ENCODE results near the gene FABP1.

FABP1 gene

DNA sequence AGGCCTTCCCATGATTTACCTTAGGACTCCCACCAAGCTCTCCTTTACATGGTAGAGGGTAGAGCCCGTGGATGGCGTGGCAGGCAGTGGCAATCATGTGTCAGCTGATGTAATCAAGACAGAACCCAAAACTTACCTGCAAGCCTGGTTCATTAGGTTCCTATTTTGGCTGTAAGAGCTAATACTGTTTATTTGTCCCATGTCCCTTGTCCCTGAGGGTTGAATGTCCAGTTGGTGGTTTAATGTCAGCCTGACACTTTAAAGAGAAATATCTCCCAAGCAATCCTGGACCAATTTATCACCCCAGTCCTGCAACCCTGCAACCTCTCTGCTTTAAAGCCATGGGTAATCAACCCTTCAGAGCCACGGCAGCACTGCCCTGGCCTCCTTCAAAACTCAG is 6.0 kb upstream of the FABP1 start:
- DNase-seq: no peak

DNA sequence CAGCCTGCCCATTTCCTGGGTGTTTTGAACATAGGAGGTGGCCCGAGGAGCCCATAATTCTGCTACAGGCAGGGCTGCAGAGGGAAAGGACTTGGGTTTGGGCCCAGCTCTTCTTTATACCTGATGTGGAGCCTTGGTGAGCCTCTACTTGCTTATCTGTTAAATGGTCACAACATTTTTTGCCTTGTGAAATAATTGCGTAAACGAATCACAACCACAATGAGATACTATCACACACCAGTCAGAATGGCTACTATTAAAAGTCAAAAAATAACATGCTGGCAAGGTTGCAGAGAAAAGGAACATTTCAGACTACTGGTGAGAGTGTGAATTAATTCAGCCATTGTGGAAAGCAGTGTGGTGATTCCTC is 4.1 kb upstream of the FABP1 start:
- DNase-seq: no peak

DNA sequence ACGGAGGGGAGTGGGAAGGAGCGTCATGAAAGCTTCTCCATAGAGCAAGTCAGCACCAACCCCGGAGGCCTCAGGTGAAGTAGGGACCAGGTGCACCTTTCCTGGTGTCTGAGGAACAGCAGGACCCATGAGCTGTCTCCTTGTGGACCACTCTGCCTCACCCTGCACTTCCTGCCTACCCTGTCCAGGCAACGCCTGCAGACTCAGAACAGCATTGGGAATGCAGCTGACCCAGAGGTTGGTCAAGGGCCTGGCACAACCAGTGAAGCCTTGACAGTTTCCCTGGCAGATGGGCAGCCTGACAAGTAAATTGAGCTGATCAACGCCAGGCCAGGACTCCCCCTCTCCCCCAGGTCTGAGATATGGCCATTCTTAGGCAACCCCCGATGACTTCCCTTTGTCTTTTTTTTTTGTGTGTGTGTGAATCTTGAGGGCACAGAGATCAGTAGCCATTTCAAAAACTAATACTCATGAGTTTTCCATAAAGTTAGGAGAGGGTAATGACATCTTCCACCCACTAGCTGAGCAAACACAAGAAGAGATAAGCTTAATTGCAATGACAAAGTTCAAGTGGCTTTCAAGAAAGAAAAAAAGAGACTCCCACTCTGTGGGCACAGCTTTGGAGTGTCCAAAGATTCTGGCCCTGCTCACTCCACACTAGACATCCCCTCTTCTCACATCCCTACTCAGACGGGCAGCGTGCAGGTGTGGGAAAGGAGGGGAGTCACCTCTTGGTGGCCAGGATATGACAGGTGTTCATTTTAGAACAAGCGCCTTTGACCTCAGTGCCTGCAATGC is 3.5 kb upstream of the FABP1 start:
- DNase-seq: no peak

DNA sequence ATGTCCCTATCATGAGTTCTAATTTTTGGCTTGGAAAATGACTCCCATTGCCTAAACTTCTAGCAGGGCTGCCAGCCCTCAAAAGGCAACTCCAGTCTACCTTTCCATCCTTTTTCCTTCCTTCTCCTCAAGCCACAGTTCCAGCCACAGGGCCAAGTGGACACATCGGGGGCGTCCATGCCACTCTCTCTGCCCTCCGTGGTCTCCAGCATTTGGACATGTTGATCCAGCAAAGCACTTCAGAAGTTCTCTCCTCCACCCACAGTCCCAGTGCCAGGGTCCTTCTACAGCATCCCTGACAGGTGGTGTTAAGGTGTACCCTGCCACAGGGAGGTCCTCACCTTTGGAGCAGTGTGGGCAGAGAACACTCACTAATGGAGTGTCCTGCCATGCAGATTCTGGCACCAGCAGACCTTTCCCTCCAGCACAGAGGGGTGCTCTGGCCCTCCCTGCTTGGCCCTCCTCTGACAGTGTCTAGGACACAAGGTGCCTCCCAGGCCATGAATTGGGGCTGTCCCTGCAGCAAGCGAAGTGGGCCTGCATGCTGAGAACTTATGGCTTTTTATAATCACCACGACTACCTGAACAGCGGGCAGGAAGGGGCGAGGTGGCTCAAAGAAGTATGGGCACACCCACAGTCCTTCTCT is 1.6 kb upstream of the FABP1 start:
- no peak for DNase-seq

DNA sequence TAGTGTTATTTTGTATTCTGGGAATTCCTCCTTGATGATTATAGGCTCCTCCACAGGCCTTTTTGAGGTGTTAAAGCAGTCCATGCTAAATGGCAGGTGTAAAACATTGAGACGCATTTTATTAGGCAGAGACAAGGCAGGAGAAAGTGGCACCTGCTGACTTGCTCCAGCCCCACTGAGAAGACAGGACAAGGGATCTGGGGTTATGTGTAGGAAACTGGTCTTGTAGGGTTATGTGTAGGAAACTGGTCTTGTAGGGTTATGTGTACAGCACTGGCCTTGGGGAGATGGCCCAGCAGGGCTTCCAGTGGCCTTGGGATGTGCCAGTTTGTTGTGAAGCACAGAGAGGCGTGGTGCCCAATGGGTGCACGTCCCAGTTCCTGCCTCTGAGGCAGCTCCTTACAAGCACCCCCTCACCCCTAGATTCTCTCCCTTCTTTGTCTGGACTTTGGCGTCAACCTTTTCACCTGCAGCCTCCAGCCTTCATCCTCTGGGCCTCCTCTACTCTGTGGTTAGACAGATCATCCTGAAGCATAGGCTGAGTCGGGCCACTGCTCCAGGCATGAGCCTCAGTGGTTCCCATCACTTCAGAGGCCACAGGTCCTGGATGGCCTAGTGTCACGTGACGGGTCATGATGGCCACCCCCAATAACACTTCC is 921 bp upstream of the FABP1 start:
- no peak for DNase-seq

DNA sequence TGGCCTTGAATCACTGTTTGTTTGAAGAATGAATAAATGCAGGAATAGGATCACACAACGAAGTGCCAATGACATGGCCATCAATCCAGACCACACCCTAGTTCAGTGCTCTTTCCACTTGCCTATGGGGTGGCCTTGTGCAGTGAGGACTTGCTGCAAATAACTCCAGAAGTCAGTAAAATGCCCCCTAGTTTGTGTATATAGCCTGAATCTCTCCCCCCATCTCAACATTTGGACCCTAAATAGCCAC is 299 bp downstream of the FABP1 start:
- no peak for DNase-seq

DNA sequence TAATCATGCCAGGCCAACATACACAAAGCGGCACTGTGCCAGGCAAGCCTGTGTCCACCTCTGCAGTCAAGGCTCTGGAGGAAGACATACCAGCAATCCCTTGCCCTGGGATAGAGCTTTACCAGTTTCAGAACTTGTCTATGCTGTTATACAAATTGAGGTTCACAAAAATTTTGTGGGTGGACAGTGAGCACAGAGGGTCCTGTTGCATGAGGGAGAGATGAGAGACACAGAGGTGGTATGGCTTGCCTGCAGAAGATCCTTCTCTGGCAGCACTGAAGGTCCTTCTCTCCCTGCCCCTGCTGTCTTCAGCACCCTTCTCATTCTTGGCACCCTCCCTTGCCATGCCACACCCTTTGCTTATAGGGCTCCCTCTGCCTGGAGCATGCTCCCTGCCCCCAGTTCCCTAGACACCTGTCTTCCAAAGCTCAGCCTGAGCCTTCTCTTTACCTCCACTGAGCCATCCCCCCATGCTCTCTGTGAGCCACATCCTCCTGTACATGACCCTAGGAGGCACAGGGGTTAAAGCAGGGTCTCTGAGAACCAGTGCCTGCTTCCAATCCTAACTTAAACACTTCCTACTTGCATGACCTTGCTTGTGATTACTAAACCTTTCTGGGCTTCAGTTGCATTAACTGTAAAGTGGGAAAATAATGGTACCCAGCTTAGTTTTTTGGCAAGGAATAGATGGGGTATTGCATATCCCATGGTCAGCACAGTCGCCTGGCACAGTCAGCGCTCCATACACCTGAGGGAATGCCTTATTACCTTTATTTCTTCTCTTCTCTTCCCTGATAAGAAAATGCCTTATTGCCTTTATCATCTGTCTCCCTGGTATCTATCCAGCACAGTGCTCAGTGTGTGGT is 857 bp downstream of the FABP1 start:
- DNase-seq: no peak

DNA sequence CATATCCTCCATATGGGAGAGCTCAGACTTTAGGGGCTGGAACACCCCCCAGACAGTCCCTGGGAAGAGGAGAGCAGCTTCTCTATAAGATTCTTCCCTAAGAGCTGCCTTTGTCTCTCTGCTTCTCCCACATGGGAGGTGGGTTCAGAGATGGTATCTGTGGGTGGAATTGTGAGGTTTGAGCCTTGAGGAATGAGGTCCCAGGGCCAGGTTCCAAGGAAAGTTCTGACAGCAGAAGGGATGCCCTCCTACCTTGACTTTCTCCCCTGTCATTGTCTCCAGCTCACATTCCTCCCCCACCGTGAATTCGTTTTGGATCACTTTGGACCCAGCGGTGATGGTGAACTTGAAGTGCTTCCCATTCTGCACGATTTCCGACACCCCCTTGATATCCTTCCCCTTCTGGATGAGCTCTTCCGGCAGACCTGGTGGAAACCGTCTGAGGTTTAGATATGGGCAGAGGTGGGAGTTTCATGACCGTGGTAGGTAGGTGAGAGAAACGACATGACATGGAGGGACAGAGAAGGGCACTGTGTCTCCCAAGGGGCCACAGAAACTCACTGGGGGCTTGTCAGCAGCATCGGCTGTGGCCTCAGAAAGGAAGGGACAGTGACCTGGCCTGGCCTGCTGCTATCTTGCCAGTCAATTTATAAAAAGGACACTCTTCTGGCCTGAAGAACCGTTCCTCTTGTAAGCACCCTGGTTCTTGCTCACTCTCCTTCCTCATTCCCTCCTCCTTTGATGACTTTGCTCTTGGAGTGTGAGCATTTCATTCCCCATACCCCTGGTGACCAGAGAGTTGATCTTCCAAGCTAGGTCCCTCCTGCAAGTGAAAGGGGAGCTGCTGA is 1.7 kb downstream of the FABP1 start:
- no peak for DNase-seq

DNA sequence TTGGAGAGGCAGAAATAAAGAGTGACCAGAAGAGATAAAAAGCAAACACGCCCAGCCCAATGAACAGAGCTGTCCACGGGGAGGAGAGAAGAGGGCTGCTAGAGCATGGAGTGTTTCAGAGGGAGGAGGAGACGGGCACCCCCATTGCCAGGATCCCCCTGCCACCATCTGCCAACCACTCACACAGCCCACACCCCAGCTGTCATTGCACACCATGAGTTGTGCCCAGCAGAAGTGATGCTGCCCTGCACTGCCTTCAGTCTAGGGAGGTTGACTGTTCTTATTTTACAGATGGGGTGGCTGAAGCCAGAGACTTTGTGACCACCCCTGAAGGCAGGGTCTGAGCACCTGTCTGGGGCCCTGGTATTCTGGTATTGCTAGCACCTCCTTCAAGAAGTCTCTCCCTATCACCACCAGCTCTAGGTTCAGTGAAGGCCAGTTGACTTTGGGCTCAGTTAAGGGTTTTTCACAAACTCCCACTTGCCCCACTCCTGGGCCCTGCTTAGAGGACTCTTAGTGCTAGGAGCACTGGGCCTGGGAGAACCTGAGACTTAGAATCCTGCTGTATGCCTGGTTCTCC is 2.4 kb downstream of the FABP1 start:
- DNase-seq: no peak

DNA sequence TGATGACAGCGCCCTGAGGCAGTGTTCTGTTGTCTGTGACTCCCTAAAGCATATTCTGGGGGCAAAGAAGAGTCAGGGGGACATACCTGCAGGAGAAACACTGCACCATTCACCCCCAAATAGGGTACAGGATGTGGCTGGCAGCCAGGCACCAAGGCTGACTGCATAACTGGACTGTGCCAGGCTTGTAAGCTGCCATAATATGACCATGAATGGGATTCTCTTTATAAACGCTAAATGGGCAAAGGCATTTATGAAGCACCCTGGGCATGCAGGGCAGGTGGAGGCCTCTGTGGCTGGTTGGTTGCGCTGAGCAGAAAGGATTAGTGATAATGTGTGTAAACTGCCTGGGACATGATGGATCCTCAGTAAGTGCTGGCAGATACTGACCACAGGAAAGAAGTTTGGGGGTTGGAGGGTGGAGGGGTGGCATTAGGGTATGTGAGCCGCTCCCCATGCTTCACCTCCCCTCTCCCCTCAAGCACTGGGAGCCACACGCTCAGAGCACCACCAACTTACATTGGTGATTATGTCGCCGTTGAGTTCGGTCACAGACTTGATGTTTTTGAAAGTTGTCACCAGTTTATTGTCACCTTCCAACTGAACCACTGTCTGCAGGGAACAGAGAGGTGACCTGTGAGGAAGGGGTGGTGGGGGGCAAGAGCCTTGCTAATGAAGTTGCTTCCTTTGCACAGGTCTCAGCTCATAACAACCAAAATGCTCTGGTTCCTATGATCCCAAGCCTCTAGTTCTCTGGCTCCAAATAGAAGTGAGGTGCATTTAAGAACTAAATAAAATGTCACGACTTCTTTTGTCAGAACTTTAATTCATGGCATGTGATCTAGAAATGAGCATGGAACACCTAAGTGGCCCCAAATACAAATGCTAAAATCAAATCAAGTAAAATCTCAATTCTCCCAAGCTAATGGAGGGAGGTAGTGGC is 3.6 kb downstream of the FABP1 start:
- no peak for DNase-seq

DNA sequence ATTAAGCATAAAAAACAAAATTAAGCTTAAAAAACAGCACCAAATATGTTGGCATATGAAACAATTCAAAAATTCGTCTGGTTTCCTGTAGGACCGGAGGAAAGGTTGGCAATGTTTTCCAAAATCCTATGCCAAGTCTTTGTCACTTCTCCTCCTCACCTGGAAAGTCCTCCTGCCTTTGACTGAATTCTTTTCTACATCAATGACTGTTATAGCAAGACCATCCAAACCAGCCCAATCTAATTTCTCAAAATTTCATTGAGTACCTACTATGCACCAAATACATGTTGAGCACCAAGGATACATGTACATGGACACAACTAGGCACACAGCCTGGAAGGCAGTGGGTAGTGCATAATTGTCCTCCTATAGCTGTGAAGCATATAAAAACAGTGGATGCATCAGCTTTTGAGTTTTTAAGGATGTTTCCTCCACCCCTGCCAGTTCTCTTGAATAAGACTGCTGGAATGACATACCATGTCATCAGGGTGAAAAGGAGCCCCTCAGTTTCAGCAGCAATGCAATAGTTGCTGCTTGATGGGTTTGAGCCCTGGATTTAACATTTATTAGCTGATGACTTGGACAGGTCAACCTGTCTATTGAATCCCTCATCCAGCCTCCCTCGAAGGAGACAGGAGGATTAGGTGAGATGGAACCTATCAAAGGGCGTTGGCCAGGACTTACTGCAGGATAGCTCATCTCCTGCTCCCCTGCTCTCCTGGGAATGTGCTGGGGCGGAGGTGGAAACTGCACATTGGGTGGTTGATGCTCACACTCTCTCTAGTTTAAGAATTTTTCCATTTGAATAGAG is 4.5 kb downstream of the FABP1 start:
- no peak for DNase-seq

DNA sequence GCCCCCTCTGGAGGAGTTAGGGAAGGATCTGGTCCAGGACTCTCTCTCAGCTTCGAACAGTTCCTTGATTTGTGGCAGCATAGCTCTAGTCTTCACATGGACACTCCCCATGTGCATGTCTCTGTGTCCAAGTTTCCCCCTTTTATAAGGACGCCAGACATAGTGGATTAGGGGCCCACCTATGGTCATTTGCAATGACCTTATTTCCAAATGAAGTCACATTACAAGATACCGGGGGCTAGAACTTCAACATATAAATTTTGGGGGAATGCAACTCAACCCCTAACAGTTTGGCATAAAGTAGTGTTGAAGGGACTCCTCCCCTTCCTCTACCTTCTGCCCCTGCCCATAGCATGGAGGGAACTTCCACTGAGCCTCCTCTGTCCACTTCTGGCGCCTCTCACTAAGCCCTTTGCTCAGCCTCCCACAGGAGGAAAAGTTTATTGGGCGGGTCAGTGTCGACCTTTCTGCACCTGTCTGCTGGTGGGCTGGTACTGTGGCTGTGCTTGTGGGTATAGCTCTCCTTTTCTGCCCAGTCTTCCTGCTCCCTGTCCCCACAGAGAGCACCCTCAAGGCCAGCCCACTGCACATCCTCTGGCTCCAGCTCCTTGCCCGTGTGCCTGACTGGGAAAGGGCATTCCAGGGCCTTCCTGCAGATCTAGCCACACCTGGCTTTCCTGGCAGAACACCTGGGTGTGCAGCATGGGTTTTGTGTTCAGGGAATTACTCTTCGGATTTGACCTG is 5.5 kb downstream of the FABP1 start:
- DNase-seq: no peak

DNA sequence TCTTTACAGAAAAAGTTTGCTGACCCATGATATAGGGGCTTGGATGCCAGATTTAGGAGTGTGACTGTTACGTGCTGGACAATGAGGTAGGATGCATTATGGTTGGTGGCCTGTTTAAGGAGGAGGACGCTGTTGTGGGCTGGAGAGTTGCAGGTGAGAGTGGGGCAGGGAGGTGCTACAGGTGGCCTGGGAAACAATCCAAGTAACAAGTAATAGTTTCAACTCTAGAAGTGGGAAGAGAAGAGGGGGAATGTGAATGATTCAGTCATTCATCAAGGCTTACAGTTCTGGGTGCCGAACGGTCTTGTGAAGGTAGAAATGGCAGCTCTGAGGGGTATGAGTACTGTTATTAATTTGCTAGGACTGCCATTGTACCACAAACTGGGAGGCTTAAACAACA is 6.2 kb downstream of the FABP1 start:
- no peak for DNase-seq

DNA sequence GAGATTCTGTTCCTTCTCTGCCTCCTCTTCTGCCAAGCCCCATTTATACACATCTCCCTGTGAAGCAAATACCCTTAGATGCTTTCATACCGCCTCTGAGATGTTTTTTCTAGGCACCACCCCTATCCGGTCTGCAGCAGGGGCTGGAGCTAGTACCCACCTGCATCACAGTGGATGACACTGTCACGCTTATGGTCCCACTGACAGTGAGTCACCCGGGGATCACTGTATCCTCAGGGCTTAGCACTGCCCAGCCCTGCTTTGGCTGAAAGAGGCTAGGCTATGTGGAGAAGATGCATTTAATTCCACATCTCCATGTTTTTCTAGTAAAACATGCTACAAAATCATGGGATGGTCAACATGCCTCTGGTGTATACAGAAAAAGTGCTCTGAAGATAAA is 9.9 kb downstream of the FABP1 start:
- no peak for DNase-seq

DNA sequence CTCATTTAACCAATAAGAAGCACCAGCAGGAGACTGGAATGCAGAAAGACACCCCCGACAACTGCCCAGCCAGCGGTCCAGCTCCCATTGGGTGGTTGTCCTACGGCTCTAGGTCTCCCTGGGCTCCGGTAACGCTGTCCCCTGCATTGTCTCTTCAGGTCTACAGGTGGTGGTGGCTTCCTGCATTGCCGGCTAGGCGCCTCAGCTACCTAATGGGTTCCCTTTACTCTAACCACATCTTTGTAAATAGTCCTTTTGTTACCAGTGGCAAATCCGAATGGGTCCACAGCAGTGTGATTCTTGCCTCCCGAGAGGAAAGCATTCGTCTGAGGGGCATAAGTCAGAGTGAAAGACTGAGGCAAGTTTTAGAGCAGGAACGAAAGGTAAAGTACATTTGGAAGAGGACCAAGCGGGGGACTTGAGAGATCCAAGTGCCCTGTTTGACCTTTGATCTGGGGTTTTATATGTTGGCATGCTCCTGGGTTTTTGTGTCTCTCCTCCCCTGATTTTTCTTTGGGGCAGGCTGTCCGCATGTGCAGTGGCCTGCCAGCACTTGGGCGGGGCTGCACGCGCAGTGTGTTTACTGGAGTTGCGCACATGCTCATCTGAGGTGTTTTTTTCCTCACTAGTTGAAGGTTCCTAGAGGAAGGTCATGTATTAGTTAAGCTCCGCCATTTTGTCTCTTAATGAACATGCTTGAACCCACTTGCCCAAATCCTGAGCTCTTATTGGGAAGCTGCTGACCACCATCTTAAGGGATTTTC is 11.0 kb downstream of the FABP1 start:
- DNase-seq: no peak

DNA sequence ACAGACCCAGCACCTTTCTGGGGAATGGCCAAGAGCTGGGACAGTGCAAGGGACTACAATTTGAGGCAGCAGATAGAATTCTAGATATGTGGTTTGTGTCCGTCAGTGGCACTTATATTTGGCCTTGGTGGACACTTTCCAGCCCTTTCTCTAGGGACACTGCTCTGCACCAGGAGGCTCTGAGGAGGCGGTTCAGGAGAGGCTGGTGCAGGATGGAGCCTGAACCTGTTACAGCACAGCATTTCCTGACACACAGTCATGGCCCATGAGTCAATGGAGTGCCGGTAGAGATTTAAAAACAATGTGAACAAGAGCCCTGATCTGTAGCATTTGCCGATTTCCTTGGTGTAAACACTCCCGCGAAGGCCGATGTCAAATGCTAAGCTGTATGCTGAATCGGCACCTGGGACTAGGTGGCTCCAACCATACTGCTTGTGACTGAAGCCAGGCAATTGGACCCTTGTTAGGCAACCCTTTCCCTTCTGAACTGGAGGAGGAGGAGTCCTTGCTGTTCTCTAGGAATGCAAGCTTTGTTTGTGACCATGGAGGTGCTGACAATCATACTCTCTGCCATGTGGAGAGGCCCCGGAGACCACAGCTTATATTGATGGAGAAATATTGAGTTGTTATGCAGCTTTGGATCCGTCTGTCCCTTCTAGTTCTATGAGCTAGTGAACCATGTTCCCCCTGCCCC is 11.9 kb downstream of the FABP1 start:
- DNase-seq: no peak

DNA sequence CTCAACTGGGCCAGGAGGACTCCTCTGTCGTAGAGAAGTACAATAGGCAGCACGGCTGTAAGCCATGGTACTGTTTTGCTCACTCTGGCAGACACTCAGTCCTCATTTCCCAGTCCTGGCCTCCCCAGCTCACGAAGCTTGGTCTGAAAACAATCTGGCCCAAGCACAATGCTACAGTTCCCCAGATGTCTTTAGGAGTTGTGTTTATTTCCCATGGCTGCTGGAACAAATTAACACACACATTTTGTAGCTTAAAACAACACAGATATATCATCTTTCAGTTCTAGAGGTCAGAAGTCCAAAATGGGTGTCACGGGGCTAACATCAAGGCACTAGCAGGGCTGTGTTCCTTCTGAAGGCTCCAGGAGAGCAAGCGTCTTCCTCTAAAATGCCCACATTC is 13.0 kb downstream of the FABP1 start:
- no peak for DNase-seq

DNA sequence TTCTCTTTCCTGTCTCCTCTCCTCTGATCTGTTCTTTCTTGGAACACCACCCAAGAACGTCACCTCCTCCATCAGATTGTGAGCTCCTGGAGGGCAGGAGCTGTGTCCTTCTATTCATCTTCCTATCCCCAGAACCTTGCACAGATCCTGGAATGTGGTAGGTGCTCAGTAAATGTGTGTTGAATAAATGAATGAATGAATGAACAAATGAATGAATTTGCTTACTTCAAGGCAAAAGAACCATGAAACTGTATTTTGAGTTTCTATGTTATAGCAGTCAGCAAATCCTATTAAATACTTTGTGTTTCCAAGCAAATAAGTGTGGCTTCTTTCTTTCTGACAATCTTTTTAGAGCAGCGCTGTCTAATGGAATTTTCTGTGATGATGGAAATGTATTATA is 14.8 kb downstream of the FABP1 start:
- DNase-seq: no peak
